HepG2 (cell line): ENCODE results near the gene HS6ST1. TPM values are rescaled to one million over a fixed set of nuclear protein-coding genes. Genes with fewer than 3 reads are reported as not detected.

ENCODE experiments used
- ATAC-seq: fragments of 200-7000 bp; cut with Tn5 transposase; 3 replicates; pipeline ENCODE4 v1.9.1; 2020; ENCODE audit warnings: mild to moderate bottlenecking, moderate library complexity
- BruUV-seq: library from RNA; stranded (reverse); fragments of 400-500 nt; replicated peaks from 2 replicates; lab custom pipeline; 2021; lab: Mats Ljungman, UMichigan
- CTCF ChIA-PET: fragments of 300-600 bp; formaldehyde crosslinking; extraction: SDS; loops from one replicate; lab custom pipeline; 2021; ENCODE audit warnings: low total read pairs, inconsistent platforms, low intra/inter-chr PET ratio; lab: Yijun Ruan, JAX
- POLR2A ChIA-PET: fragments of 350-600 bp; sonication (Branson Sonifier 250); formaldehyde crosslinking; loops from one replicate; lab custom pipeline; 2020; ENCODE audit warnings: antibody characterized with exemption, inconsistent platforms; lab: Yijun Ruan, JAX
- DNase-seq: peaks from one replicate; pipeline ENCODE4 v3.0.0-alpha.2; 2015; ENCODE audit warnings: low spot score
- FAIRE-seq: peaks from 3 replicates; lab custom pipeline; 2011; peaks lifted over from hg19 to GRCh38; lab: Jason Lieb, UNC
- H2AFZ ChIP-seq: one replicate; pipeline ENCODE4 v1.6.1; 2011; ENCODE audit warnings: low read length, inconsistent platforms
- H3K27ac ChIP-seq: fragments of 300-600 bp; 3 replicates; pipeline ENCODE4 v1.8.0; 2011; ENCODE audit warnings: mixed run types, mild to moderate bottlenecking, mixed read lengths, low read length, inconsistent platforms; ENCODE audit not compliant: insufficient read depth; ENCODE audit errors: extremely low read length
- H3K27me3 ChIP-seq, 2 experiments: fragments of 200-600 bp in 1 of 2; 2 replicates in 1 of 2; 3 replicates in 1 of 2; pipeline versions ENCODE4 v1.6.0 to v1.8.0; 2011; ENCODE audit warnings: low read length in 2 of 2, mild to moderate bottlenecking in 2 of 2, moderate library complexity in 2 of 2, inconsistent platforms in 1 of 2; ENCODE audit not compliant: insufficient read depth in 2 of 2, control insufficient read depth in 1 of 2
- H3K36me3 ChIP-seq, 2 experiments: fragments of 200-600 bp in 1 of 2; replicated peaks in 1 of 2; 2 replicates in 1 of 2; 3 replicates in 1 of 2; pipeline versions ENCODE4 v1.5.1 to v1.8.0; 2011; ENCODE audit warnings: low read length in 2 of 2, inconsistent platforms in 1 of 2; ENCODE audit not compliant: insufficient read depth in 2 of 2, control insufficient read depth in 1 of 2
- H3K4me1 ChIP-seq: 2 replicates; pipeline ENCODE4 v1.5.1; 2012; ENCODE audit warnings: low read length, inconsistent platforms; ENCODE audit not compliant: insufficient read depth
- H3K4me2 ChIP-seq: 2 replicates; pipeline ENCODE4 v1.6.0; 2011; ENCODE audit warnings: low read depth, low read length, inconsistent platforms
- H3K4me3 ChIP-seq, 3 experiments: fragments of 200-600 bp in 1 of 3; sonication (generic), shearing (Covaris generic) in 1 of 3; replicated peaks in 1 of 3; 2 replicates each; pipeline ENCODE4 v1.5.1; 2011 to 2016; ENCODE audit warnings: low read length in 3 of 3, inconsistent platforms in 2 of 3, low read depth in 2 of 3, mild to moderate bottlenecking in 2 of 3, control low read depth in 1 of 3, mixed read lengths in 1 of 3; ENCODE audit not compliant: insufficient read depth in 1 of 3
- H3K79me2 ChIP-seq: one replicate; pipeline ENCODE4 v1.6.1; 2011; ENCODE audit warnings: low read length, inconsistent platforms; ENCODE audit not compliant: insufficient read depth
- H3K9ac ChIP-seq: 2 replicates; pipeline ENCODE4 v1.6.0; 2011; ENCODE audit warnings: mild to moderate bottlenecking, low read depth, low read length, inconsistent platforms; ENCODE audit not compliant: insufficient read depth
- H3K9me3 ChIP-seq: 2 replicates; pipeline ENCODE4 v1.5.1; 2012; ENCODE audit warnings: mild to moderate bottlenecking, low read length
- H4K20me1 ChIP-seq: 2 replicates; pipeline ENCODE4 v1.6.0; 2011; ENCODE audit warnings: inconsistent platforms, mild to moderate bottlenecking, low read length, moderate library complexity; ENCODE audit not compliant: insufficient read depth
- ARNTL ChIP-seq: sonication (generic); formaldehyde crosslinking; IDR thresholded peaks from 2 replicates; pipeline ENCODE4 v1.4.0; 2020; ENCODE audit warnings: mild to moderate bottlenecking, missing genetic modification reagents
- GABPA ChIP-seq, 2 experiments: IDR thresholded peaks; 2 replicates each; pipeline ENCODE4 v1.6.1; 2011 to 2016; ENCODE audit warnings: low read depth in 2 of 2, low read length in 1 of 2, missing biosample characterization in 1 of 2, missing genetic modification characterization in 1 of 2
- HES4 ChIP-seq: sonication (generic); formaldehyde crosslinking; IDR thresholded peaks from 2 replicates; pipeline ENCODE4 v1.9.0; 2021; ENCODE audit warnings: mild to moderate bottlenecking, missing genetic modification reagents, borderline replicate concordance
- HNRNPK ChIP-seq: fragments of 200-400 bp; formaldehyde crosslinking; IDR thresholded peaks from 2 replicates; pipeline ENCODE4 v1.6.1; 2018; ENCODE audit warnings: low read length, low read depth, moderate library complexity, mild to moderate bottlenecking; ENCODE audit not compliant: poor library complexity, severe bottlenecking
- MAFG ChIP-seq: sonication (generic); formaldehyde crosslinking; IDR thresholded peaks from 2 replicates; pipeline ENCODE4 v1.5.1; 2020; ENCODE audit warnings: mild to moderate bottlenecking, missing genetic modification reagents
- MEIS1 ChIP-seq: sonication (generic); formaldehyde crosslinking; IDR thresholded peaks from 2 replicates; pipeline ENCODE4 v1.9.0; 2021; ENCODE audit warnings: mild to moderate bottlenecking, missing genetic modification reagents, moderate library complexity, borderline replicate concordance
- MXI1 ChIP-seq: IDR thresholded peaks from 3 replicates; pipeline ENCODE4 v1.6.1; 2012; ENCODE audit warnings: low read depth, low read length, inconsistent platforms, borderline replicate concordance
- SIX4 ChIP-seq: sonication (generic); formaldehyde crosslinking; IDR thresholded peaks from 2 replicates; pipeline ENCODE4 v1.4.0; 2020; ENCODE audit warnings: missing genetic modification reagents
- ZNF160 ChIP-seq: sonication (generic); formaldehyde crosslinking; IDR thresholded peaks from 2 replicates; pipeline ENCODE4 v1.8.0; 2022; ENCODE audit warnings: mild to moderate bottlenecking, inconsistent platforms, missing genetic modification reagents
- ZZZ3 ChIP-seq: sonication (generic); formaldehyde crosslinking; IDR thresholded peaks from 2 replicates; pipeline ENCODE4 v1.4.0; 2020; ENCODE audit warnings: missing genetic modification reagents, mild to moderate bottlenecking, borderline replicate concordance
- WGBS: methylation state at CpG from one replicate; pipeline ENCODE4 v1.1.6; 2017; ENCODE audit warnings: low lambda C conversion rate; 5-methylcytosine and 5-hydroxymethylcytosine counted together
- in situ Hi-C: cut with HindIII; loops from 2 replicates; pipeline ENCODE4 v1.10.0; 2017; ENCODE audit warnings: low pct_unique_long_range_greater_than_20kb; ENCODE audit not compliant: extremely low pct_ligation_motif_present
- intact Hi-C: fragments of 100-400 bp; cut with micrococcal nuclease; formaldehyde crosslinking; loops from one replicate; pipeline ENCODE4 v1.10.0; 2022; ENCODE audit not compliant: unreplicated experiment
- polyA plus RNA-seq, 8 experiments: library from polyadenylated mRNA; depleted of rRNA in 3 of 8; stranded (reverse) in 7 of 8; unstranded in 1 of 8; fragments of >200 nt; fragmentation: Illumina TruSeq in 4 of 8; extraction: Trizol in 4 of 8; gene quantifications; 2 replicates each; pipeline versions ENCODE4 v1.2.1 to v1.2.3, GENCODE V29; 2011 to 2016; ENCODE audit warnings: low read depth in 4 of 8, missing spikeins in 1 of 8, mixed read lengths in 1 of 8; ENCODE audit not compliant: insufficient read depth in 1 of 8
- total RNA-seq, 5 experiments: library from RNA; depleted of rRNA; stranded (reverse); fragments of >200 nt; fragmentation: Illumina TruSeq; extraction: Trizol; gene quantifications; 2 replicates each; pipeline ENCODE4 v1.2.3, GENCODE V29; 2016; ENCODE audit warnings: low read depth in 1 of 5
- TF ChIP-seq, protein P1 (sequence below): fragments of 450-650 bp; IDR thresholded peaks from 2 replicates; pipeline ENCODE4 v1.6.1; 2016

HS6ST1 gene
- total and polyA plus RNA-seq, 2 of the 13 experiments (the other 11 are each of a cell fraction or from before 2014, with no cell fraction given) = 34.5 to 84.6 TPM

DNA sequence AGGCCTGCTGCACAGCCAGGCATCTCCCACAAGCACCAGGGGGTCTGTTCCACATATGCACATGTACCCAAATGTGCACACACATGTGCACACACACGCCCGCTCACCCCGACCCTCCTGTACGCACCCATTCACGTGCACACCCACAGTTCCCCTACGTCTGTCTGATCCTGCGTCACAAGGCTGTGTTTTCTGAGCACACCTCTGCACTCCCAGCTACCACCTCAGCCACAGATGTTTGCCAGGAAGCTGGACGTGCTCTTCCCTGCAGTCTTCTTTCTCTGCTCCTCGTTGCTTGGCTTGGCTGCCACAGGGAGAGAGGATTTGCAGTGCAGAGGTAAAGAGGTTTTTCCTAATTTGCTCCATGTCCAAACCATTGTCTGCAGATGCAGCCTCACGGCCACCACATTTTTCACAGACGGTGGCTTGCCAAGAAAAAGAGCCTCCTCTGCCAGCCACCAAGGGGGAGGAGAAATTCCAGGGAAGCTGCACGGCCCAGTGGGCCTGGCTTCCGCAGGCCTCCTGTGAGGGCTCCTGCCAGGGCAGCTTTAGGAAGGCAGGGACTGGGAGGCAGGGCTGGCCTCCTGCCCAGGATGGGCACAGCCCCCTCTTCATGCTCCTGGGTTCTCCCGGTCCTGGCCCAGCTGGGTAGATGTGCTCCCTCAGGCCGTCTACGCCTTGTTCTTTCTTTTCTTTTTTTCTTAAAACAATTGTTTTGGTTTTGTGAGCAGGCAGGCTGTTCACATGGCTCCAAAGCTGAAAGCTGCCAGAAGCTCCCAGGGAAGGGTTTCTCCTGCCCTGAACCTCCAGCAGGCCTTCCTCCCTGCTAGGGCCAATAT lies 29.3 kb upstream of the HS6ST1 start:
- no peaks in the 10 kb centered on the region for H3K36me3 ChIP-seq
- TF ChIP-seq GABPA (IDR thresholded peaks at IDR 0.05; ENCODE audit: low read depth, low read length) (peak; percentile 20; the same call in 1 of the 2 replicates), GABPA (CRISPR knock-in tag; IDR thresholded peaks at IDR 0.05; ENCODE audit: low read depth) (no peak), ZNF160 (no peak), MEIS1 (no peak), MXI1 (no peak)
- TF ChIP-seq, protein P1, sequence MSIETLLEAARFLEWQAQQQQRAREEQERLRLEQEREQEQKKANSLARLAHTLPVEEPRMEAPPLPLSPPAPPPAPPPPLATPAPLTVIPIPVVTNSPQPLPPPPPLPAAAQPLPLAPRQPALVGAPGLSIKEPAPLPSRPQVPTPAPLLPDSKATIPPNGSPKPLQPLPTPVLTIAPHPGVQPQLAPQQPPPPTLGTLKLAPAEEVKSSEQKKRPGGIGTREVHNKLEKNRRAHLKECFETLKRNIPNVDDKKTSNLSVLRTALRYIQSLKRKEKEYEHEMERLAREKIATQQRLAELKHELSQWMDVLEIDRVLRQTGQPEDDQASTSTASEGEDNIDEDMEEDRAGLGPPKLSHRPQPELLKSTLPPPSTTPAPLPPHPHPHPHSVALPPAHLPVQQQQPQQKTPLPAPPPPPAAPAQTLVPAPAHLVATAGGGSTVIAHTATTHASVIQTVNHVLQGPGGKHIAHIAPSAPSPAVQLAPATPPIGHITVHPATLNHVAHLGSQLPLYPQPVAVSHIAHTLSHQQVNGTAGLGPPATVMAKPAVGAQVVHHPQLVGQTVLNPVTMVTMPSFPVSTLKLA = peak; percentile 67
- TF ChIP-seq, all 625 proteins: peak for 2
- WGBS = 82% methylated on average over 15 of the region's 16 CpGs
- CTCF ChIA-PET = no interaction called here
- H3K4me1 ChIP-seq = peaks cover 9% of the 10 kb centered on the region; the same call in 1 of the 2 replicates
- H3K79me2 ChIP-seq = no peaks in the 10 kb centered on the region
- no TSS peak for BruUV-seq
- H3K9me3 ChIP-seq = peaks cover 6% of the 10 kb centered on the region
- POLR2A ChIA-PET = no interaction called here
- DNase-seq (no peak), FAIRE-seq (no peak), ATAC-seq (peak; percentile 40)
- no peak overlapping the region for H3K4me2 ChIP-seq
- H3K9ac ChIP-seq = no peak overlapping the region
- in situ Hi-C loops (no loop called here), intact Hi-C loops (no loop called here)
- H4K20me1 ChIP-seq = no peaks in the 10 kb centered on the region
- no peak overlapping the region for H3K4me3 ChIP-seq
- no peak overlapping the region for H2AFZ ChIP-seq
- H3K27me3 ChIP-seq = no peaks in the 10 kb centered on the region; a peak in 1 of 5 replicates
- H3K27ac ChIP-seq = no peak overlapping the region

DNA sequence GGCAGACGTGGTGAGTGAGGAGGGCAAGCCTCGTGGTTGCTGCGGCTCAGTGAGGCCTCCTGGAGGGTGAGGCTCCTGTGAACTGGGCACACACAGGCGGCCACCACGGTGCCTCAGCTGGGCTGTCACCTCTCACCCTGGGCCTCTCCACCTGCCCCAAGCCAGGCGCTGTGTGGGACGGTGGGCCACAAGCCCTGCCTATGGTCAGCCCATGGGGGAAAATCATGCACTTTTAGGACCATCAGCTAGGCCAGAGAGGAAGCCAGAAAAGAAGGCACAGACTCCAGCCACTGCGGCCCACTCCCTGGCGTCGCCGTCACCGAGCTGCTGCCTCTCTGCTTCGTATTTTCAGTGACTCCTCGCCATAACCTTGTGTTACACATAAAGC lies 28.5 kb upstream of the HS6ST1 start:
- WGBS = 86% methylated on average over 12 of the region's 14 CpGs
- DNase-seq (no peak), ATAC-seq (peak; percentile 45), FAIRE-seq (no peak)
- in situ Hi-C loops (no loop called here), intact Hi-C loops (no loop called here)
- no peaks in the 10 kb centered on the region for H3K27me3 ChIP-seq
- no peak for TF ChIP-seq SIX4 (CRISPR knock-in tag)
- TF ChIP-seq MAFG = no peak
- TF ChIP-seq HNRNPK = no peak
- no peak for TF ChIP-seq ARNTL (CRISPR knock-in tag)
- no peak for TF ChIP-seq HES4
- TF ChIP-seq ZZZ3 (CRISPR knock-in tag) = no peak
- no peak overlapping the region for H3K4me2 ChIP-seq
- BruUV-seq = no TSS peak
- ChIA-PET CTCF (no interaction called here), POLR2A (no interaction called here)
- no peak overlapping the region for H3K4me3 ChIP-seq
- H3K27ac ChIP-seq = no peak overlapping the region
- H3K9me3 ChIP-seq = peaks cover 6% of the 10 kb centered on the region
- no peaks in the 10 kb centered on the region for H4K20me1 ChIP-seq
- peaks cover 9% of the 10 kb centered on the region; the same call in 1 of the 2 replicates for H3K4me1 ChIP-seq
- H3K9ac ChIP-seq = no peak overlapping the region
- no peak overlapping the region for H2AFZ ChIP-seq
- H3K79me2 ChIP-seq = no peaks in the 10 kb centered on the region
- H3K36me3 ChIP-seq = no peaks in the 10 kb centered on the region
